CD4-positive, CD25-positive, alpha-beta regulatory T cell (primary cell): ENCODE data around the gene ENG. TPM values are rescaled to one million over a fixed set of nuclear protein-coding genes. Genes with fewer than 3 reads are reported as not detected.
A peak's percentile ranks its signal among the peaks of the same experiment; 100 is the strongest.

Source experiments
- ATAC-seq, 2 donors: fragments of 150-1000 bp; cut with Tn5 transposase; one replicate each; pipeline ENCODE4 v1.10.0; 2021; ENCODE audit warnings: low read depth in 2 of 2, moderate number of reproducible peaks in 2 of 2, moderate library complexity in 1 of 2
- DNase-seq, 3 donors: peaks; one replicate each; pipeline versions ENCODE4 v3.0.0 to v3.0.0-alpha.2; 2012 to 2022; ENCODE audit warnings: mixed read lengths in 1 of 3
- H3K27ac ChIP-seq: one replicate; pipeline ENCODE4 v1.7.0; 2013; ENCODE audit warnings: mild to moderate bottlenecking, low read length; ENCODE audit not compliant: insufficient read depth, poor library complexity, severe bottlenecking
- H3K27me3 ChIP-seq: one replicate; pipeline ENCODE4 v1.7.0; 2013; ENCODE audit warnings: low read length; ENCODE audit not compliant: control insufficient read depth, insufficient read depth
- H3K36me3 ChIP-seq: one replicate; pipeline ENCODE4 v1.7.0; 2013; ENCODE audit warnings: mild to moderate bottlenecking, low read length, moderate library complexity; ENCODE audit not compliant: control insufficient read depth, insufficient read depth
- H3K4me1 ChIP-seq: 2 replicates; pipeline ENCODE4 v1.7.0; 2013; ENCODE audit warnings: mild to moderate bottlenecking, low read length; ENCODE audit not compliant: insufficient read depth, control insufficient read depth, poor library complexity, severe bottlenecking
- H3K4me3 ChIP-seq: one replicate; pipeline ENCODE4 v1.7.0; 2013; ENCODE audit warnings: low read depth, mild to moderate bottlenecking, low read length, moderate library complexity
- H3K9me3 ChIP-seq, 2 experiments: 1 replicate in 1 of 2; 2 replicates in 1 of 2; pipeline ENCODE4 v1.7.0; 2013; ENCODE audit warnings: low read length in 2 of 2, mild to moderate bottlenecking in 1 of 2, moderate library complexity in 1 of 2; ENCODE audit not compliant: control insufficient read depth in 2 of 2
- H3K27ac Mint-ChIP-seq, 3 donors: one replicate each; pipeline ENCODE4 v1.8.0; 2020 to 2022; ENCODE audit warnings: mild to moderate bottlenecking in 3 of 3, mixed read lengths in 3 of 3, moderate library complexity in 2 of 3
- H3K27me3 Mint-ChIP-seq: one replicate; pipeline ENCODE4 v1.8.0; 2022; ENCODE audit warnings: mild to moderate bottlenecking, mixed read lengths
- H3K36me3 Mint-ChIP-seq: one replicate; pipeline ENCODE4 v1.8.0; 2020; ENCODE audit warnings: mixed read lengths
- H3K4me1 Mint-ChIP-seq, 4 donors: one replicate each; pipeline ENCODE4 v1.8.0; 2020 to 2022; ENCODE audit warnings: mixed read lengths in 4 of 4, mild to moderate bottlenecking in 1 of 4
- H3K4me3 Mint-ChIP-seq, 4 donors: one replicate each; pipeline ENCODE4 v1.8.0; 2020 to 2022; ENCODE audit warnings: mild to moderate bottlenecking in 4 of 4, mixed read lengths in 4 of 4, moderate library complexity in 3 of 4
- H3K9me3 Mint-ChIP-seq, 7 donors: one replicate each; pipeline ENCODE4 v1.8.0; 2020 to 2022; ENCODE audit warnings: mixed read lengths in 7 of 7, mild to moderate bottlenecking in 3 of 7, moderate library complexity in 2 of 7
- polyA plus RNA-seq, 4 donors: library from polyadenylated mRNA; unstranded; fragments of 300-500 nt; fragmentation: Illumina TruSeq; gene quantifications; one replicate each; pipeline ENCODE4 v1.2.3, GENCODE V29; 2021
- total RNA-seq: library from RNA; stranded (reverse); gene quantifications from one replicate; pipeline ENCODE4 v1.2.3, GENCODE V29; 2022

Gene ENG
- total and polyA plus RNA-seq, 5 donors from 2014 or later = 0.71 to 3.6 (median 1.9) TPM

GRCh38 chr9:127793093-127793708 is 61.3 kb downstream of the ENG start:
- ATAC-seq = no peak
- Mint-ChIP-seq H3K27me3 (no peaks in the 10 kb centered on the region), H3K4me1 (peaks cover 7 to 46% (median 20%) of the 10 kb centered on the region in 4 donors), H3K9me3 (no peaks in the 10 kb centered on the region), H3K4me3 (peak overlapping the region in 1 of 4 donors; percentile 47), H3K36me3 (peaks cover 11% of the 10 kb centered on the region), H3K27ac (no peak overlapping the region)
- Histone ChIP-seq H3K27ac (no peak overlapping the region), H3K27me3 (no peaks in the 10 kb centered on the region), H3K4me1 (peaks cover 14% of the 10 kb centered on the region), H3K36me3 (peaks cover 42% of the 10 kb centered on the region), H3K9me3 (no peaks in the 10 kb centered on the region), H3K4me3 (no peak overlapping the region)
- no peak for DNase-seq

DNA sequence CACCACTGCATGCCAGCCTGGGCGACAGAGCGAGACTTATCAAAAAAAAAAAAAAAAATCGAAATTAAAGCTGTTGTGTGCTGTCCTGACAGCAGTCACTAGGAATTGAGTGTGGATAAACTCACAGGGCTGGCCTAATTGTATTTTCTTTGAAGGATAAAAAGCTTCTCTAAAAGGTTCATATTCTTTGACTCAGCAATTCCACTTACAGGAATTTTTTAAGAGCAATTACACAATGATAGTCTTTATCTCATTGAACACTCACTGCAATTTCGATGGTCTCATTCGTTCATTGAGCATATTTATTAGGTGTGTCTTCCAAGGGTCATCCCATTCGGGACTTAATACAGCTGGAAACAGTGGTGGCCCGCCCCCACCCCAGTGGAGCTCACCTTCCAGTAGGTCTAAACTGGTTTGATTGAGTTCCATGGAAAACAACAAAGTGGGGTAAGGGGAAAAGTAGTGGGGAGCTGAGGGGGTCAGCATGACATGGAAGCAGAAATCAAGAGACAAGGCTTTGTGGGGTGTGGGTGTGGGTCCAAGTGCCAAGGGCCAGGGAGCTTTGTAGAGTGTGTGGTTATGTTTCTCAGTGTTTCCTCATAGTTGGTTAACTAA is 61.9 kb downstream of the ENG start:
- Mint-ChIP-seq H3K27ac (peak overlapping the region in 2 of 3 donors; percentile 43 to 60), H3K4me3 (peak overlapping the region in 2 of 4 donors; percentile 1 to 47), H3K4me1 (peaks cover 7 to 47% (median 22%) of the 10 kb centered on the region in 4 donors), H3K36me3 (peaks cover 16% of the 10 kb centered on the region), H3K9me3 (no peaks in the 10 kb centered on the region), H3K27me3 (no peaks in the 10 kb centered on the region)
- H3K27me3 ChIP-seq = no peaks in the 10 kb centered on the region
- peaks cover 18% of the 10 kb centered on the region for H3K4me1 ChIP-seq
- peaks cover 49% of the 10 kb centered on the region for H3K36me3 ChIP-seq
- no peaks in the 10 kb centered on the region for H3K9me3 ChIP-seq
- no peak overlapping the region for H3K4me3 ChIP-seq
- ATAC-seq (no peak), DNase-seq (no peak)
- H3K27ac ChIP-seq = no peak overlapping the region

GRCh38 chr9:127791085-127791484 is 63.4 kb downstream of the ENG start:
- Histone ChIP-seq H3K27ac (no peak overlapping the region), H3K4me1 (peaks cover 20% of the 10 kb centered on the region), H3K27me3 (no peaks in the 10 kb centered on the region), H3K9me3 (no peaks in the 10 kb centered on the region), H3K4me3 (no peak overlapping the region), H3K36me3 (peaks cover 56% of the 10 kb centered on the region)
- Mint-ChIP-seq H3K4me1 (peaks cover 0 to 44% (median 21%) of the 10 kb centered on the region in 4 donors), H3K4me3 (peak overlapping the region in 1 of 4 donors; percentile 70), H3K27me3 (no peaks in the 10 kb centered on the region), H3K9me3 (no peaks in the 10 kb centered on the region), H3K36me3 (peaks cover 16% of the 10 kb centered on the region), H3K27ac (no peak overlapping the region)
- DNase-seq = no peak
- no peak for ATAC-seq

DNA sequence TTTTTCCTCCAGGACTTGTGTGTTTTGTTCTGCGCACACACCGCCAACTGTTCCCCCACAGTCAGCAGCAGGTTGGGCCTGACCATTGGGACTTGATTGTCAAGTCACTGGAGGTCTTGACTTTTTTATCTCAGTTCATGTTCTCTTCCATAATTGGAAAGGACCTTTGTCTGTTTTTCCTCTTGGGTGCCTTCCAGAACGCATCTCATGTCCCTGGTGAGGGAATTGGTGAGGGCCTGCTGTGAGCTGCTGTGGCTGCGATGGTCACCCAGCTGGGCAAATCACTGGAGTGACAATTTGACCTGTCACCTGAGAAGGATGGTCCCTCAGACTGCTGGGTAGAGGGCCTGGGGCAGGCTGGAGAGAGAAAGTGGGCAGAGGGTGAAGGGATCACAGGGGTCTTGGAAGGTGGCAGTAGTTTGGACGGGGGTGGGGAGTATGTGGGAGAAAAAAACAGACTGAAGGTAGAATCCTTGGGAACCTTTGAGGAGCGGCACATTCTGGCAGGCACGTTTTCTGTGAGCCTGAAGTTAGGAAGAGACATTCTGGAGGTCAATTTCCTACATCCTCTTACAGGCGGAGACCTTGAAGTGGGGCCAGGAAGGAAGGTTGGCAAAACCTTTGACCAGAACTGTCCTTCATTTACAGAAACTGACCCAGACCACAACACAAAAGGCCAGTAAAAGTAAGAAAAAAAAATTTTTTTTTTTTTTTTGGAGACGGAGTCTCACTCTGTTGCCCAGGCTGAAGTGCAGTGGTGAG is 64.2 kb downstream of the ENG start:
- H3K4me3 ChIP-seq = no peak overlapping the region
- no peaks in the 10 kb centered on the region for H3K27me3 Mint-ChIP-seq
- H3K27ac ChIP-seq = no peak overlapping the region
- H3K4me3 Mint-ChIP-seq = peak overlapping the region in 2 of 4 donors; percentile 15 to 70
- H3K4me1 ChIP-seq = peaks cover 21% of the 10 kb centered on the region
- peaks cover 56% of the 10 kb centered on the region for H3K36me3 ChIP-seq
- H3K9me3 ChIP-seq = no peaks in the 10 kb centered on the region
- no peak for ATAC-seq
- H3K9me3 Mint-ChIP-seq = no peaks in the 10 kb centered on the region
- no peak for DNase-seq
- peaks cover 16% of the 10 kb centered on the region for H3K36me3 Mint-ChIP-seq
- peaks cover 0 to 41% (median 18%) of the 10 kb centered on the region in 4 donors for H3K4me1 Mint-ChIP-seq
- no peaks in the 10 kb centered on the region for H3K27me3 ChIP-seq
- no peak overlapping the region for H3K27ac Mint-ChIP-seq

DNA sequence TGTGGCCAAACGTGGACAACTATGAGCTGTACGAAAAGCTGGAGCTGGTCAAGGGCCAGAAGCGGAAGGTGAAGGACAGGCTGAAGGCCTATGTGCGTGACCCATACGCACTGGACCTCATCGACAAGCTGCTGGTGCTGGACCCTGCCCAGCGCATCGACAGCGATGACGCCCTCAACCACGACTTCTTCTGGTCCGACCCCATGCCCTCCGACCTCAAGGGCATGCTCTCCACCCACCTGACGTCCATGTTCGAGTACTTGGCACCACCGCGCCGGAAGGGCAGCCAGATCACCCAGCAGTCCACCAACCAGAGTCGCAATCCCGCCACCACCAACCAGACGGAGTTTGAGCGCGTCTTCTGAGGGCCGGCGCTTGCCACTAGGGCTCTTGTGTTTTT is 65.3 kb downstream of the ENG start:
- Histone ChIP-seq H3K27ac (no peak overlapping the region), H3K4me1 (peaks cover 29% of the 10 kb centered on the region), H3K27me3 (no peaks in the 10 kb centered on the region), H3K4me3 (no peak overlapping the region), H3K9me3 (no peaks in the 10 kb centered on the region), H3K36me3 (peaks cover 56% of the 10 kb centered on the region)
- H3K27me3 Mint-ChIP-seq = no peaks in the 10 kb centered on the region
- DNase-seq (no peak), ATAC-seq (no peak)
- H3K4me1 Mint-ChIP-seq = peaks cover 0 to 48% (median 24%) of the 10 kb centered on the region in 4 donors
- peak overlapping the region in 2 of 4 donors; percentile 62 to 69 for H3K4me3 Mint-ChIP-seq
- no peaks in the 10 kb centered on the region for H3K9me3 Mint-ChIP-seq
- peak overlapping the region in 1 of 3 donors; percentile 52 for H3K27ac Mint-ChIP-seq
- H3K36me3 Mint-ChIP-seq = peaks cover 16% of the 10 kb centered on the region

- H3K27me3 Mint-ChIP-seq = no peaks in the 10 kb centered on the region
- peaks cover 36% of the 10 kb centered on the region for H3K4me1 ChIP-seq
- H3K27ac Mint-ChIP-seq = peak overlapping the region in 1 of 3 donors; percentile 82
- H3K9me3 Mint-ChIP-seq = no peaks in the 10 kb centered on the region
- H3K4me3 Mint-ChIP-seq = peak overlapping the region in 2 of 4 donors; percentile 33 to 69
- H3K4me3 ChIP-seq = no peak overlapping the region
- H3K9me3 ChIP-seq = no peaks in the 10 kb centered on the region
- peaks cover 16% of the 10 kb centered on the region for H3K36me3 Mint-ChIP-seq
- H3K27ac ChIP-seq = no peak overlapping the region
- no peak for ATAC-seq
- H3K27me3 ChIP-seq = no peaks in the 10 kb centered on the region
- H3K4me1 Mint-ChIP-seq = peaks cover 0 to 55% (median 30%) of the 10 kb centered on the region in 4 donors
- peaks cover 56% of the 10 kb centered on the region for H3K36me3 ChIP-seq
- no peak for DNase-seq
Measured at GRCh38 chr9:127788337-127789011, 66.0 kb downstream of the ENG start.

DNA sequence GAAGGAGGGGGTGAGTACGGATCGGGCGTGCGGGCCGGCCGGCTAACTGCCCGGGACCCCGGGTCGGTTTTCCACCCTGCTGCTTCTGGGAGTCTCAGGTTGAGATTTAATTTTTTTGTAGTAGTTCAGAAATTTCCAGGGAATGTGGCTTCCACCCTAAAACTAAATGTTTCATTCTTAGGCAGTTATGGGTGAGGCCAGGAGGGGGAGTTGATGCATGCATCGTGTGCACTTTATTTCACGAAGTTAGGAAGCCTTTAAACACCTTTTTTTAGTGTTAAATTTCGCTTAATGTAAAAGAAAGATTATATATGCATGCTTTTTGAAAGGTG is 67.7 kb downstream of the ENG start:
- ATAC-seq (no peak), DNase-seq (peak in 1 of 3 donors; percentile 38)
- Histone ChIP-seq H3K27me3 (no peaks in the 10 kb centered on the region), H3K4me3 (peak overlapping the region; percentile 74), H3K36me3 (peaks cover 47% of the 10 kb centered on the region), H3K27ac (peak overlapping the region; percentile 90), H3K4me1 (peaks cover 53% of the 10 kb centered on the region), H3K9me3 (no peaks in the 10 kb centered on the region)
- Mint-ChIP-seq H3K4me3 (peak overlapping the region; percentile 92 to 99 (median 95)), H3K27ac (peak overlapping the region; percentile 69 to 85 (median 79)), H3K27me3 (no peaks in the 10 kb centered on the region), H3K9me3 (no peaks in the 10 kb centered on the region), H3K4me1 (peaks cover 3 to 66% (median 41%) of the 10 kb centered on the region in 4 donors), H3K36me3 (peaks cover 16% of the 10 kb centered on the region)
